Caco-2 (cell line): ENCODE results near the gene MCC. TPM values are rescaled to one million over a fixed set of nuclear protein-coding genes. Genes with fewer than 3 reads are reported as not detected.

Source experiments
- BruUV-seq: library from RNA; stranded (reverse); fragments of 400-500 nt; replicated peaks from 2 replicates; lab custom pipeline; 2021; lab: Mats Ljungman, UMichigan
- CTCF ChIA-PET: fragments of 300-600 bp; sonication (Branson Sonifier 250); formaldehyde crosslinking; loops from one replicate; lab custom pipeline; 2022; ENCODE audit warnings: antibody characterized with exemption; lab: Charles Lee
- POLR2A ChIA-PET: fragments of 300-600 bp; sonication (Branson Sonifier 250); formaldehyde crosslinking; loops from one replicate; lab custom pipeline; 2022; ENCODE audit warnings: antibody characterized with exemption; lab: Charles Lee
- DNase-seq, 2 experiments: peaks; one replicate each; pipeline versions ENCODE4 v3.0.0 to v3.0.0-alpha.2; 2020 to 2022
- H3K27me3 ChIP-seq: replicated peaks from 2 replicates; pipeline ENCODE4 v1.6.0; 2011; ENCODE audit warnings: low read length; ENCODE audit not compliant: control insufficient read depth, insufficient read depth
- H3K36me3 ChIP-seq: 2 replicates; pipeline ENCODE4 v1.5.1; 2011; ENCODE audit warnings: low read length; ENCODE audit not compliant: control insufficient read depth, insufficient read depth
- H3K4me1 ChIP-seq: fragments of 250-450 bp; sonication (Bioruptor Pico); 2 replicates; pipeline ENCODE4 v1.5.1; 2020; ENCODE audit warnings: mild to moderate bottlenecking
- H3K4me3 ChIP-seq: 2 replicates; pipeline ENCODE4 v1.5.1; 2011; ENCODE audit warnings: low read depth, mild to moderate bottlenecking, control low read depth, low read length
- H3K9me3 ChIP-seq: fragments of 250-450 bp; sonication (Bioruptor Pico); 2 replicates; pipeline ENCODE4 v1.5.1; 2020; ENCODE audit warnings: mild to moderate bottlenecking, moderate library complexity
- H3K27ac Mint-ChIP-seq: one replicate; pipeline ENCODE4 v1.8.0; 2022; ENCODE audit warnings: mixed read lengths; ENCODE audit not compliant: unreplicated experiment
- H3K27me3 Mint-ChIP-seq: one replicate; pipeline ENCODE4 v1.8.0; 2022; ENCODE audit warnings: mixed read lengths; ENCODE audit not compliant: insufficient read depth, unreplicated experiment
- H3K36me3 Mint-ChIP-seq: one replicate; pipeline ENCODE4 v1.8.0; 2022; ENCODE audit warnings: mild to moderate bottlenecking, mixed read lengths; ENCODE audit not compliant: insufficient read depth, unreplicated experiment
- H3K4me1 Mint-ChIP-seq: one replicate; pipeline ENCODE4 v1.8.0; 2022; ENCODE audit warnings: low read depth, mixed read lengths; ENCODE audit not compliant: unreplicated experiment
- H3K4me3 Mint-ChIP-seq: one replicate; pipeline ENCODE4 v1.8.0; 2022; ENCODE audit warnings: mild to moderate bottlenecking, moderate library complexity, mixed read lengths; ENCODE audit not compliant: unreplicated experiment
- H3K9me3 Mint-ChIP-seq: one replicate; pipeline ENCODE4 v1.8.0; 2022; ENCODE audit warnings: mixed read lengths; ENCODE audit not compliant: unreplicated experiment
- intact Hi-C: fragments of 100-400 bp; cut with micrococcal nuclease; formaldehyde crosslinking; loops from one replicate; pipeline ENCODE4 v1.10.0; 2022; ENCODE audit not compliant: unreplicated experiment
- total RNA-seq: library from RNA; stranded (reverse); gene quantifications from 2 replicates; pipeline ENCODE4 v1.2.3, GENCODE V29; 2022
- TF ChIP-seq, protein P1 (sequence below), 2 experiments: fragments of 200-600 bp in 1 of 2; IDR thresholded peaks; 1 replicate in 1 of 2; 2 replicates in 1 of 2; pipeline versions ENCODE4 v1.5.1 to v1.8.0; 2011 to 2022; ENCODE audit warnings: antibody characterized with exemption in 1 of 2, control low read depth in 1 of 2, inconsistent platforms in 1 of 2, low read depth in 1 of 2, low read length in 1 of 2, mild to moderate bottlenecking in 1 of 2, moderate library complexity in 1 of 2; ENCODE audit not compliant: insufficient read depth in 1 of 2, severe bottlenecking in 1 of 2, unreplicated experiment in 1 of 2

Gene MCC
- total RNA-seq, 1 experiment from 2014 or later = 0.09 TPM

DNA sequence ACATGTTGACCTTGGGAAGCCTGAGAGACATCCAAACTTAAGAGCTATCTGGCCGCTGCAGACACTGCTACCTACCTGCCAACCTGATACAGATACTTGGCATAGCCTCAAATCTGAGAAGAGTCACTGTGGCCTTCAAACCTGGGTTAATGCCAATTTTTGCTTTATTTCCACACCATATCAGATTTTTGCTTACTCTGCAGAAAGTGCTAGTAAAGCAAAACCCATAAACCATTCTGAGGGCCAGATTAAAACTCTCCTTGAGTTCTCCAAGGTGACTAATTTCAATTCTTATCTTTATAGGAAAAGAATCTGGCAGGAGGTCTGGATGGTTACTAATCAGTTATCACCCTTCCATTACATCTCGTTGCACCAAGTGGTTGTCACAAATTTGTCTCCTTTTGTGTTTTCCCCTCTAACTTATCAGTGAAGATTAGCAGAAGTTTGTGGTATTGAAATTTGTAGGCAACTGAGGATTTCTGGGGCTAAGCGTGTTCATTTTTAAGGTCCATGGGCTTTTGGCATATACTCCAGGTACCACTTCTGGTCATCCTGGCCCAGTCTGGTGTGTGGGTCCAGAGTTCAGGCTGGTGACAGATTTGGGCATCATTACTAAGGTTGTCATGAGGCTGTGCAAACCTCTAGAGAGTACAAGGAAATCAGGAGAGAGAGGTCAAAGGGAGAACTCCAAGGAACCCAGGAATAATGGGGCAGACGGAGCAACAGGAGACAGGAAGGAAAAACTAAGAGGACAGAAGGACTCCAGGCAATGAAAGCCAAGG is 231.4 kb downstream of the MCC start:
- no peak overlapping the region for H3K4me3 Mint-ChIP-seq
- ChIA-PET POLR2A (no interaction called here), CTCF (no interaction called here)
- no peaks in the 10 kb centered on the region for H3K36me3 ChIP-seq
- no peak overlapping the region for H3K4me3 ChIP-seq
- TF ChIP-seq, protein P1, sequence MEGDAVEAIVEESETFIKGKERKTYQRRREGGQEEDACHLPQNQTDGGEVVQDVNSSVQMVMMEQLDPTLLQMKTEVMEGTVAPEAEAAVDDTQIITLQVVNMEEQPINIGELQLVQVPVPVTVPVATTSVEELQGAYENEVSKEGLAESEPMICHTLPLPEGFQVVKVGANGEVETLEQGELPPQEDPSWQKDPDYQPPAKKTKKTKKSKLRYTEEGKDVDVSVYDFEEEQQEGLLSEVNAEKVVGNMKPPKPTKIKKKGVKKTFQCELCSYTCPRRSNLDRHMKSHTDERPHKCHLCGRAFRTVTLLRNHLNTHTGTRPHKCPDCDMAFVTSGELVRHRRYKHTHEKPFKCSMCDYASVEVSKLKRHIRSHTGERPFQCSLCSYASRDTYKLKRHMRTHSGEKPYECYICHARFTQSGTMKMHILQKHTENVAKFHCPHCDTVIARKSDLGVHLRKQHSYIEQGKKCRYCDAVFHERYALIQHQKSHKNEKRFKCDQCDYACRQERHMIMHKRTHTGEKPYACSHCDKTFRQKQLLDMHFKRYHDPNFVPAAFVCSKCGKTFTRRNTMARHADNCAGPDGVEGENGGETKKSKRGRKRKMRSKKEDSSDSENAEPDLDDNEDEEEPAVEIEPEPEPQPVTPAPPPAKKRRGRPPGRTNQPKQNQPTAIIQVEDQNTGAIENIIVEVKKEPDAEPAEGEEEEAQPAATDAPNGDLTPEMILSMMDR (IDR thresholded peaks at IDR 0.05; ENCODE audit: insufficient read depth in 1 of 2, low read depth in 1 of 2, low read length in 1 of 2, severe bottlenecking in 1 of 2, unreplicated experiment in 1 of 2) = no peak
- H3K9me3 ChIP-seq = no peaks in the 10 kb centered on the region; the same call in 1 of the 2 replicates
- no peaks in the 10 kb centered on the region for H3K4me1 ChIP-seq
- peaks cover 18% of the 10 kb centered on the region for H3K27me3 Mint-ChIP-seq
- no peaks in the 10 kb centered on the region for H3K36me3 Mint-ChIP-seq
- no peak overlapping the region for H3K27ac Mint-ChIP-seq
- intact Hi-C loops = no loop called here
- BruUV-seq = no TSS peak
- no peaks in the 10 kb centered on the region for H3K4me1 Mint-ChIP-seq
- H3K9me3 Mint-ChIP-seq = no peaks in the 10 kb centered on the region
- no peak for DNase-seq
- no peaks in the 10 kb centered on the region for H3K27me3 ChIP-seq

DNA sequence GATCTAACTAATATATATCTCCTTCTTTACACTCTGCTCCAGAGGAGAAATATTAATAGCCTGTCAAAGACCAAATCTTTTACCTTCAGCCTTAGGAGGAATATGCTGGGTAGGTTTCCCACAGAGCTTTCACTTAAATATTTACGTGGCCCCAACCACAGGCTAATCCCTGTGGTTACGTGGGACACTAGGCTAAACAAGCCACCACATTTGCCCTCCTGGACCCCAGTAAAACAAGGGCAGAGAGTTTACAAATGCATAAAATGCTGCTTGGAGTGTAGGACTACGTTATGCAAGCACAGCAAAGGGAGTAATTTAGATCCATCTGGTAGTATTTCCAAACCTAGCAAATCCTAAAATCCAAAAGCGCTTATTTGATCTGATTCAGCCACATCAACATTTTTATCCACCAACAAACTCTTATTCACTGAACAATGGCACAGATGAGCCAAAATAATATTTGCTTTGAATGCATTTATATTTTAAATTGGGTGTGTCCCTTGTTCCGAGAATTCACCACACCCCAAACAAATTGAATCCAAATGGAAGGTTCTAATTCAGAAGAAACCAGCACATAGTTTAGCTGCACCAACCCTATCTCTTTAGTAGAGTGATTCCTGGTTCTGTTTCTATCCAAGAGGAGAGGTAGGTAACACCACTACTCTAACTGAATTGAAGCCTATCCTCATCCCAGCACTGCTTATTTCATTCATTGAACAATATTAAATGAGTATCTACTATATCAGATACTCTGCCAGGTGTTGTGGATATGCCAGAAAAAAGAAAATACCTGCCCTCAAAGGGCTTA is 232.5 kb downstream of the MCC start:
- H3K27me3 ChIP-seq = no peaks in the 10 kb centered on the region
- ChIA-PET CTCF (no interaction called here), POLR2A (no interaction called here)
- no peaks in the 10 kb centered on the region for H3K36me3 ChIP-seq
- TF ChIP-seq, protein P1 (IDR thresholded peaks at IDR 0.05; ENCODE audit: insufficient read depth in 1 of 2, low read depth in 1 of 2, low read length in 1 of 2, severe bottlenecking in 1 of 2, unreplicated experiment in 1 of 2) = no peak
- no peak overlapping the region for H3K4me3 Mint-ChIP-seq
- no peaks in the 10 kb centered on the region for H3K36me3 Mint-ChIP-seq
- H3K27me3 Mint-ChIP-seq = peaks cover 18% of the 10 kb centered on the region
- intact Hi-C loops = no loop called here
- BruUV-seq = no TSS peak
- H3K4me1 ChIP-seq = no peaks in the 10 kb centered on the region
- no peak overlapping the region for H3K27ac Mint-ChIP-seq
- H3K4me1 Mint-ChIP-seq = no peaks in the 10 kb centered on the region
- no peak overlapping the region for H3K4me3 ChIP-seq
- H3K9me3 Mint-ChIP-seq = no peaks in the 10 kb centered on the region
- no peak for DNase-seq
- no peaks in the 10 kb centered on the region for H3K9me3 ChIP-seq

DNA sequence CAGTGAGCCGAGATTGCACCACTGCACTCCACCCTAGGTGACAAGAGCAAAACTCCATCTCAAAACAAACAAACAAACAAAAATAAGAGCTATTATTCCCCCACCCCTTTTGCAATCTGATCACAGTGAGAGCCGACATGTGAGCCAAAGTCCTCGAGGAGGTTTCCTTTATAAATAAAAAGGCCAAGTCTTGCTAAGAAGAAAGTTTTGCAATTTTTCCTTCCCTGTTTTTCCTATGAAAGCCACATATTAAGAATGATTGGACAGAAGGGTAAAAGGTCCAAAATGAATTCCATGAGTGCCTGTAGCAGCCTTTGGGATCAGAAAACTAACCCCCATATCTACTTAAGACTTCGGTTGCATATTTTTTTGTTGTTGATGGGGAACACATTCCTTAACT is 233.1 kb downstream of the MCC start:
- H3K4me3 Mint-ChIP-seq = no peak overlapping the region
- intact Hi-C loops = no loop called here
- Histone ChIP-seq H3K9me3 (no peaks in the 10 kb centered on the region), H3K4me3 (no peak overlapping the region), H3K36me3 (no peaks in the 10 kb centered on the region), H3K27me3 (no peaks in the 10 kb centered on the region), H3K4me1 (no peaks in the 10 kb centered on the region)
- H3K27me3 Mint-ChIP-seq = peaks cover 18% of the 10 kb centered on the region
- BruUV-seq = no TSS peak
- H3K9me3 Mint-ChIP-seq = no peaks in the 10 kb centered on the region
- no peaks in the 10 kb centered on the region for H3K36me3 Mint-ChIP-seq
- H3K4me1 Mint-ChIP-seq = no peaks in the 10 kb centered on the region
- TF ChIP-seq, protein P1 (IDR thresholded peaks at IDR 0.05; ENCODE audit: insufficient read depth in 1 of 2, low read depth in 1 of 2, low read length in 1 of 2, severe bottlenecking in 1 of 2, unreplicated experiment in 1 of 2) = no peak
- no peak for DNase-seq
- ChIA-PET POLR2A (no interaction called here), CTCF (no interaction called here)
- no peak overlapping the region for H3K27ac Mint-ChIP-seq
